SU-DHL-6 (cell line): ENCODE measurements around the gene RBM26.

Experiments used
- CTCF ChIP-seq: fragments of 200-600 bp; sonication (generic); IDR thresholded peaks from one replicate; pipeline ENCODE4 v1.5.1; 2017; ENCODE audit warnings: antibody characterized with exemption, mild to moderate bottlenecking, low read length, moderate library complexity; ENCODE audit not compliant: insufficient read depth, poor library complexity, severe bottlenecking
- EZH2phosphoT487 ChIP-seq: fragments of 200-600 bp; sonication (generic), shearing (Covaris generic); conservative IDR thresholded peaks from 2 replicates; pipeline ENCODE4 v1.6.1; 2018; ENCODE audit warnings: mild to moderate bottlenecking, antibody characterized with exemption, low read length, moderate library complexity, mixed read lengths

DNA sequence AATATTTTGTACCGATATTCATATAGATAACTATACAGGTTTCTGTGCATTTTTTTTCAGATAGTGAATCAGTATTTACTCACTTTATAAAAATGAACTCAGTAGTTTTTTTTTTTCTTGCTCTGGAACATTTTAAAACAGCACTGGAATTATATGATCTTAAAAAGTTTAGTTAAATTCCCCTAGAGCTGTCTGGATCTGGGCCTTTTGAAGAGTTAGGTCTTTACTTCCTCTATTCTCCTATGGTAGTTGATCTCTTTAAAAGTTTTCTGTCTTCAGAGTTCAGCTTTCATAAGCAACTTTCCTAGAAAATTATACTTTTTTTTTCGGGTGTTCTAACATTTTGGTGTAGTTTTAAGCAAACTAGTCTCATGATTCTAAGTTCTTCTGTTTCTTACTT lies 21.8 kb upstream of the RBM26 start:
- no peak for TF ChIP-seq CTCF
- TF ChIP-seq EZH2phosphoT487 = no peak
